GM20431 (cell line): Measurements from ENCODE around the gene KIF3B.
"Not testable (repeated sequence)": the region's sequence is repeated elsewhere in the genome, so short reads cannot be mapped to it uniquely, and the experiment has no call there.

ENCODE experiments used
- in situ Hi-C: fragments of 300-500 bp; cut with MseI, MboI; formaldehyde crosslinking; loops from one replicate; pipeline ENCODE4 v1.15.0; 2020; ENCODE audit warnings: low sequenced_read_pairs; ENCODE audit not compliant: unreplicated experiment

KIF3B gene

DNA sequence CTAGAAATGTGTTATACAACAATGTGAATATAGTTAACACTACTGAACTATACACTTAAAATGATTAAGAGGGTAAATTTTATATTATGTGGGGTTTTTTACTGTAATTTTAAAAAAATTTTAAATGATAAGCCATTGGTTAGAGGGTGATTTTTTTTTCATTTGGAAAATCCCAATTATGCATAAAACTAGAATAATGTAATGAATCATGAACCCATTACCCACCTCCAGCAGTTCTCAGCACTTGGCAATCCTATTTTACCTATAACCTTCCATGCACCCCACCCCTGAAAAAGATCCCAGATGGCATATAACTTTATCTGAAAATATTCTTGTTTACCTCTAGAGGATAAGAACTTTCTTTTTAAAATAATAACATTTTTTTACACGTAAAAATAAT, 13.7 kb downstream of the KIF3B start:
- in situ Hi-C loops: no loop called here

DNA sequence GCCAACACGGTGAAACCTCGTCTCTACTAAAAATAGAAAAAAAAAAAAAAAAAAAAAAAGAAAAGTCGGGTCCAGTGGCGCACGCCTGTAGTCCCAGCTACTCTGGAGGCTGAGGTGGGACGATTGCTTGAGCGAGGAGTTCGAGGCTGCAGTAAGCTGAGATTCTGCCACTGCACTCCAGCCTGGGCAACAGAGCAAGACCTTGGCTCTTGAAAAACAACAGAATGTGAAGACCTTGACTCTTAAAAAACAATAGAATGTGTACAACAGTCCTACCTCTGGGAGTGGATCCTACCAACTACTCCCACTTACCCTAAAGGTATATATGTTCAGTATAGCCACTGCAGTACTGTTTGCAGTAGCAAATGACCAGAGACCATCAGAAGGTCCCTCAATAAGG, 15.1 kb downstream of the KIF3B start:
- in situ Hi-C loops: no loop called here

- in situ Hi-C loops: no loop called here
These were observed 16.6 kb downstream of the KIF3B start for GRCh38 chr20:32294071-32294470.

- in situ Hi-C loops: no loop called here
These were observed 19.0 kb downstream of the KIF3B start for GRCh38 chr20:32296412-32296811.

- in situ Hi-C loops: no loop called here
These were observed 19.5 kb downstream of the KIF3B start for GRCh38 chr20:32296819-32297420.

DNA sequence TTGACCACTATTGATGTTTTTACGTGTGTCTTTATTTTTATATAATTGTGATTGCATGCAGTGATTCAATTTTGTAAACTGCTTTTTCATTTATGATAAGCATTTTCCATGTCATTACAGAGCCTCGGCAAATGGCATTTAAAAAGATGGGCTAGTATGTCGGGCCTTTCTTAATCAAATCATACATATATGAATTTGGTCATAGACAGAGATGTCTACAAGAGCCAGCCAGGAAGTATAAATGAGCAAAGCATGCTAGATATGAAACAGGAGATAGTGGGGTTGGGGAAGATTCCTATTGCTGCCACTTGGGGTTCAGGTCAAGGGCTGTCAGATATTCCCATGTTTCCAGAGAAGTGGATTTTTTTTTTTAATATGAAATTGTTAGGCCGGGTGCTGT, 20.0 kb downstream of the KIF3B start:
- in situ Hi-C loops: no loop called here

- in situ Hi-C loops: no loop called here
These were observed 23.2 kb downstream of the KIF3B start for GRCh38 chr20:32300647-32301046.

DNA sequence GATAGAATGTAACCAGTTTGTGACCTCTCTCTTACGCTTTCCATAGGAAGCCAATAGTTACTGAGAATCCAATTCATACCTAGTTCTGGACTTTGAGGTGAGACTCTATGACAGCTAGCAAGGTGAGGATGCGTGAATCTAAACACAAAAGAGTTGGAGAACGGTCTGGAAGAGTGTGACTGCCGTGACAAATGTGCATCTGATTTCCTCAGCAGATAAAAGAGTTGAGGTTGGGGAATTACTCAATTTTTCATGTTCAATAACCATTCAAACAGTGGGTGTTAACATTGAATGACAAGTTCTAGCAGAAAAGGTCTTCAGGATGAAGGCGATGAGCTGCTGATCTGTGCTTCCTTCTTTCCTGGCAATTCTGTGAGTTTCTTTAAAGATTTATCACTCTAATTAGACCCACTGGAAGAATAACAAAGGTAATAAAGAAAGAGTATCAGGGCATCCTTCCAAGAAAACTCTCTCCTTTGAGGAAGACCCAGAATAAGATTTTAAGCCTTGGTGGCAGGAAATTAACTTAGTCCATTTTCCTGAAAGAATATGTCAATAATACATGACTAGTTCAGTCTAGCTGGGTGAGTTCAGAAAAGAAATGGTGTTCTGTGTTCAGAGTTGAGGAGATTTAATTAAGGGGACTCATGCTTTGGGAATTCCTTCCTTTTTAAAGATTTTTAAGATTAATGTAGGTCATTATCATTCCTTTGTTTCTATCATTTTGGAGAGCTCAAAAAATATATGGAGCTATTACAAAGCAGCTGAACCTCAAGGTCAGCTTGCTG, 24.5 kb downstream of the KIF3B start:
- in situ Hi-C loops: no loop called here

DNA sequence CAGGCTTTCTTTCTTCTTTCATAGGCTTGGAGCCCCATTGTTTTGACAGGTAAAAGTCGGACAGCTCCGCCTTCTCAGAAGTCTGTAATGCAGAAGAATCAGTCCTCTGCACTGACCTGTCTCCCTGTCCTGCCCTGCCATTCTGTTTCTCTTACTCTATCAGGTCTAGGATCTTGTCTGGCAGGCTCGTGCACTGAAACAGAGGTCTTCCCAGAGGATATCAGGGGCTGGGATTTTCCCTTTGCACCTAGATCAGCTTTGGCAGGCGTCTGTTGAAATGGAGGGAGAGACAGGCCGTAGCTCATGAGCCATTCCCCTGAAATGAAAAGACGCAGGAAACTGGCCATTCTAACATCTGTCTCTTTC, 25.0 kb downstream of the KIF3B start:
- in situ Hi-C loops: no loop called here

DNA sequence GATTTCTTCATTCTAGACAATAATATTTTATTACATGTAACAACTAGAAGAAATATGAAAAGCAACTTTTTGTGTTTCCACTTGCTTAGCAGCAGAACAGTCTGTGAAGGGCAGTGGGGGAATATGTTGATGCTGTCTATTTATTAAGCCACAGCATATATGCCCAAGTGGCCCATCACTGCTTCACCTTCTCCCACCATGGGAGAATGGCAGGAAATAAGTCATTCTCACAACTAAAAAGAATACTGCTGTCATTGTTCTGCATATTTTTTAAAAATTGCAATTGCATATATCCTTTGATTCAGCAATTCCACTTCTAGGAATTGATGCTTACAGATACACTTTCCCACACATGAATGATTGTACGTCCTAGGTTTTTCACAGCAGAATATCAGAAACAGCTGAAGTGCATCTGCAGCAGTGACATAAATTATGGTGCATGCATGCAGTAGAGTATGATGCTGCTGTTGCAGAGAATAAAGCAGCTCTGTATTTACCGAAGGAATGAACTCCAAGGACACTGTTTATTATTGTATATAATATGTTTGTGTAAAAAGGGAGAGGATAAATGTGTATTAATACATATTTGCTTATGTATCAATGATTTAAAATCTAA, 26.8 kb downstream of the KIF3B start:
- in situ Hi-C loops: no loop called here

- in situ Hi-C loops: no loop called here
These were observed 35.4 kb downstream of the KIF3B start for GRCh38 chr20:32312718-32313424.

GRCh38 chr20:32314768-32315167, 37.3 kb downstream of the KIF3B start:
- in situ Hi-C loops: no loop called here

DNA sequence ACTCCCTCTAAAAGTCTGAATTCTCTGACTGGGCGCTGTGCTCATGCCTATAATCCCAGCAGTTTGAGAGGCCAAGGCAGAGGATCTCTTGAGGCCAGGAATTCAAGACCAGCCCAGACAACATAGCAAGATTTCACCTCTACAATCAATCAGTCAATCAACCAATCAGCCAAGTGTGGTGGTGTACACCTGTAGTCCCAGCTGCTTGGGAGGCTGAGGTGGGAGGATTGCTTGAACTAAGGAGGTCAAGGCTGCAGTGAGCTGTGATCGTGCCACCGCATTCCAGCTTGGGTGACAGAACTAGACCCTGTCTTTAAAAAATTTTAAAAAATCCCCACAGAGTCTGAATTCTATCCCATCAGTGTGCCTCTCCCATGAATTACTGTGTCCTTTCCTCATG, 37.9 kb downstream of the KIF3B start:
- in situ Hi-C loops: no loop called here

- in situ Hi-C loops: no loop called here
These were observed 38.4 kb downstream of the KIF3B start for GRCh38 chr20:32315891-32316290.

GRCh38 chr20:32316667-32317066, 39.2 kb downstream of the KIF3B start:
- in situ Hi-C loops: no loop called here

- in situ Hi-C loops: no loop called here
These were observed 41.6 kb downstream of the KIF3B start for GRCh38 chr20:32319100-32319499.

DNA sequence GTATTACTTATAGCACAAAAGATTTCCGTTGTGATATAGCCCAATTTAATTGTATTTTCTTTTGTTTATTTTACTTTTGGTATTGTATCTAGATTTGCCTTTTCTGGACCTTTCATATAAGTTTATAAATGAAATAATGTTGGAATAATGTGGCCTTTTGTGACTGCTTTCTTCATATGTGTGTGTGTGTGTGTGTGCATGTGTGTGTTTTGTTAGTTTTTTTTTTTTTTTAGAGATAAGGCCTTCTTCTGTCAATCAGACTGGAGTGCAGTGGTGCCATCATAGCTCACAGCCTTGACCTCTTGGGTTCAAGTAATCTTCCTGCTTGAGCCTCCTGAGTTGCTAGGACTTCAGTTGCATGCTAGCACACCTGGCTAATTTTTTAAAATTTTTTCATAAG, 42.9 kb downstream of the KIF3B start:
- in situ Hi-C loops: no loop called here

DNA sequence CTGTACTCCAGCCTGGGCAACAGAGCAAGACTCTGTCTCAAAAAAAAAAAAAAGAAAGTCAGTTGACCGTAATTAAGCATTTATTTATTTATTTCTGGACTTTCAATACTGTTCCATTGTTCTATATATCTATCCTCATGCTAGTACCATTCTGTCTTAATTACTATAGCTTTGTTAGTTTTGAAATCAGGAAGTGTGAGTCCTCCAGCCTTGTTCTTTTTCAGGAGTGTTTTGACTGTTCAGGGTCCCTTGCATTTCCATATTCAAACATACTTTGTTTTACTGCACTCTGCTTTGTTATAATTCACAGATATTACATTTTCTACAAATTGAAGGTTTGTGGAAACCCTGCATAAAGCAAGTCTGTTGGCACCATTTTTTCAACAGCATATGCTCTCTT, 43.9 kb downstream of the KIF3B start:
- in situ Hi-C loops: no loop called here

GRCh38 chr20:32322260-32322659, 44.8 kb downstream of the KIF3B start:
- in situ Hi-C loops: not testable (repeated sequence)

- in situ Hi-C loops: not testable (repeated sequence)
These were observed 46.3 kb downstream of the KIF3B start for GRCh38 chr20:32323761-32324160.
